Activated naive CD8-positive, alpha-beta T cell treated with anti-CD3 and anti-CD28 coated beads for 36 hours (primary cell): ENCODE data around the gene MYPOP. TPM values are rescaled to one million over a fixed set of nuclear protein-coding genes. Genes with fewer than 3 reads are reported as not detected.

Experiments used
- total RNA-seq, 2 experiments: library from RNA; stranded (reverse); gene quantifications; one replicate each; pipeline ENCODE4 v1.2.3, GENCODE V29; 2021

Gene MYPOP
- total RNA-seq, 2 experiments from 2014 or later, result 3.9 TPM

Other genes with a start within 250 kb of the MYPOP start
- 1 to 10 TPM; 1.4 to 1.7 TPM for gene GIPR, start 234.4 kb downstream of the MYPOP start, total RNA-seq
- 100 to 1,000 TPM; 818 to 852 TPM for gene SNRPD2, start 210.7 kb downstream of the MYPOP start, total RNA-seq
- gene QPCTL, start 209.9 kb downstream of the MYPOP start, total RNA-seq, result 10 to 100 TPM; 16.4 to 16.7 TPM
- 10 to 100 TPM; 25.5 to 29.6 TPM for gene FBXO46, start 171.7 kb downstream of the MYPOP start, total RNA-seq
- gene MEIOSIN, start 169.2 kb downstream of the MYPOP start, total RNA-seq, result under 1 TPM; 0.08 TPM
- gene SIX5, start 133.4 kb downstream of the MYPOP start, total RNA-seq, result 1 to 10 TPM; 1.6 to 1.7 TPM
- gene DMPK, start 120.1 kb downstream of the MYPOP start, total RNA-seq, result 1 to 10 TPM; 7.3 to 8.6 TPM
- gene DMWD, start 109.8 kb downstream of the MYPOP start, total RNA-seq, result 10 to 100 TPM; 29.5 to 30.7 TPM
- gene RSPH6A, start 87.3 kb downstream of the MYPOP start, total RNA-seq, result under 1 TPM; 0.12 to 0.21 TPM
- gene SYMPK, start 39.5 kb downstream of the MYPOP start, total RNA-seq, result 100 to 1,000 TPM; 104 to 109 TPM
- gene FOXA3, start 38.3 kb downstream of the MYPOP start, total RNA-seq, result under 1 TPM; 0.28 to 0.39 TPM
- 10 to 100 TPM; 18.5 to 19.5 TPM for gene IRF2BP1, start 16.5 kb downstream of the MYPOP start, total RNA-seq
- gene NANOS2, start 12.2 kb upstream of the MYPOP start, total RNA-seq, result not detected
- not detected for gene NOVA2, start 71.3 kb upstream of the MYPOP start, total RNA-seq
- gene CCDC61, start 92.9 kb upstream of the MYPOP start, total RNA-seq, result 10 to 100 TPM; 17.8 to 18.4 TPM
- not detected for gene PGLYRP1, start 120.4 kb upstream of the MYPOP start, total RNA-seq
- not detected for gene IGFL4, start 138.4 kb upstream of the MYPOP start, total RNA-seq
- not detected for gene IGFL3, start 222.1 kb upstream of the MYPOP start, total RNA-seq
- gene IGFL2, start 245.6 kb upstream of the MYPOP start, total RNA-seq, result not detected